NCI-H82 (cell line): ENCODE results near the gene EXOC1.

ENCODE experiments used
- DNase-seq: peaks from one replicate; lab custom pipeline; 2025; lab: John Stamatoyannopoulos, UW

Gene EXOC1

DNA sequence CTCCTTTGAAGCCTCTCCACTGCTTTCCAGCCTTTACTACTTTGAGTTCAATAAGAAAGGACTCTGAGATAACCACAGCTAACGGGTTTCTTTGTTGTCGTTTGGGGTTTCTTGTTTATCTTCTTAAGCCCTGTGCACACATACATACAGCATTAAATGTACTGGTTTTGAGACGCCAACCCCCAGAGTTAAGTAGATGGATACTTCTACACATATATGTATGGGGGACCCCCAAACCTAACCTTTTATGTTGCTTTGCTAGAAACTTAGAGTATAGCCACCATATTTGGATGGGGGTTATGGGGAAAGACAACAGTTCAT is 96.0 kb downstream of the EXOC1 start:
- peak; percentile 46 for DNase-seq

- DNase-seq = no peak
Observed at GRCh38 chr4:55951191-55951922, 97.9 kb downstream of the EXOC1 start.
